ENCODE data around the gene PTX4.

GRCh38 chr16:1492082-1492922, 3.6 kb upstream of the PTX4 start:
- TF ChIP-seq CTCF (IDR thresholded peaks at IDR 0.05) (no peak), POLR2A (IDR thresholded peaks at IDR 0.05) (no peak)

All from right lobe of liver (tissue), 4 donors.